ENCODE data around the gene CLTCL1.

CLTCL1 gene

GRCh38 chr22:19134874-19135273 lies 156.6 kb downstream of the CLTCL1 start:
- Histone ChIP-seq H3K27me3 (ENCODE audit: control insufficient read depth, insufficient read depth, low read length) (no peaks in the 10 kb centered on the region), H3K9ac (ENCODE audit: low read length) (no peak overlapping the region), H3K27ac (ENCODE audit: low read depth, low read length) (no peak overlapping the region), H3K36me3 (ENCODE audit: control insufficient read depth, insufficient read depth, low read length) (peaks cover 82% of the 10 kb centered on the region), H3K4me1 (ENCODE audit: control insufficient read depth, insufficient read depth, low read length) (no peaks in the 10 kb centered on the region), H3K9me3 (ENCODE audit: control insufficient read depth, insufficient read depth, low read depth, low read length) (no peaks in the 10 kb centered on the region), H3K4me3 (ENCODE audit: low read depth, low read length) (no peak overlapping the region)

- Histone ChIP-seq H3K36me3 (ENCODE audit: control insufficient read depth, insufficient read depth, low read length) (peaks cover 76% of the 10 kb centered on the region), H3K4me1 (ENCODE audit: control insufficient read depth, insufficient read depth, low read length) (no peaks in the 10 kb centered on the region), H3K27me3 (ENCODE audit: control insufficient read depth, insufficient read depth, low read length) (no peaks in the 10 kb centered on the region), H3K4me3 (ENCODE audit: low read depth, low read length) (no peak overlapping the region), H3K9ac (ENCODE audit: low read length) (no peak overlapping the region), H3K27ac (ENCODE audit: low read depth, low read length) (no peak overlapping the region), H3K9me3 (ENCODE audit: control insufficient read depth, insufficient read depth, low read depth, low read length) (no peaks in the 10 kb centered on the region)
These were observed 157.2 kb downstream of the CLTCL1 start for GRCh38 chr22:19134176-19134831.

GRCh38 chr22:19133561-19133960 lies 158.0 kb downstream of the CLTCL1 start:
- Histone ChIP-seq H3K9ac (ENCODE audit: low read length) (peak overlapping the region; percentile 6), H3K36me3 (ENCODE audit: control insufficient read depth, insufficient read depth, low read length) (peaks cover 68% of the 10 kb centered on the region), H3K4me1 (ENCODE audit: control insufficient read depth, insufficient read depth, low read length) (no peaks in the 10 kb centered on the region), H3K4me3 (ENCODE audit: low read depth, low read length) (no peak overlapping the region), H3K27me3 (ENCODE audit: control insufficient read depth, insufficient read depth, low read length) (no peaks in the 10 kb centered on the region), H3K9me3 (ENCODE audit: control insufficient read depth, insufficient read depth, low read depth, low read length) (no peaks in the 10 kb centered on the region), H3K27ac (ENCODE audit: low read depth, low read length) (no peak overlapping the region)

- H3K27ac ChIP-seq (ENCODE audit: low read depth, low read length), result no peak overlapping the region
- no peaks in the 10 kb centered on the region for H3K4me1 ChIP-seq (ENCODE audit: control insufficient read depth, insufficient read depth, low read length)
- no peak overlapping the region for H3K4me3 ChIP-seq (ENCODE audit: low read depth, low read length)
- no peaks in the 10 kb centered on the region for H3K9me3 ChIP-seq (ENCODE audit: control insufficient read depth, insufficient read depth, low read depth, low read length)
- no peaks in the 10 kb centered on the region for H3K27me3 ChIP-seq (ENCODE audit: control insufficient read depth, insufficient read depth, low read length)
- H3K9ac ChIP-seq (ENCODE audit: low read length), result no peak overlapping the region
- H3K36me3 ChIP-seq (ENCODE audit: control insufficient read depth, insufficient read depth, low read length), result peaks cover 61% of the 10 kb centered on the region
These were observed 158.7 kb downstream of the CLTCL1 start for GRCh38 chr22:19132693-19133400.

- H3K4me1 ChIP-seq (ENCODE audit: control insufficient read depth, insufficient read depth, low read length), result no peaks in the 10 kb centered on the region
- H3K4me3 ChIP-seq (ENCODE audit: low read depth, low read length), result no peak overlapping the region
- no peak overlapping the region for H3K9ac ChIP-seq (ENCODE audit: low read length)
- H3K27ac ChIP-seq (ENCODE audit: low read depth, low read length), result no peak overlapping the region
- no peaks in the 10 kb centered on the region for H3K9me3 ChIP-seq (ENCODE audit: control insufficient read depth, insufficient read depth, low read depth, low read length)
- H3K27me3 ChIP-seq (ENCODE audit: control insufficient read depth, insufficient read depth, low read length), result no peaks in the 10 kb centered on the region
- peaks cover 54% of the 10 kb centered on the region for H3K36me3 ChIP-seq (ENCODE audit: control insufficient read depth, insufficient read depth, low read length)
These were observed 159.4 kb downstream of the CLTCL1 start for GRCh38 chr22:19132153-19132552.

GRCh38 chr22:19131685-19132015 lies 159.9 kb downstream of the CLTCL1 start:
- Histone ChIP-seq H3K27ac (ENCODE audit: low read depth, low read length) (no peak overlapping the region), H3K27me3 (ENCODE audit: control insufficient read depth, insufficient read depth, low read length) (no peaks in the 10 kb centered on the region), H3K9me3 (ENCODE audit: control insufficient read depth, insufficient read depth, low read depth, low read length) (no peaks in the 10 kb centered on the region), H3K36me3 (ENCODE audit: control insufficient read depth, insufficient read depth, low read length) (peaks cover 49% of the 10 kb centered on the region), H3K9ac (ENCODE audit: low read length) (no peak overlapping the region), H3K4me3 (ENCODE audit: low read depth, low read length) (no peak overlapping the region), H3K4me1 (ENCODE audit: control insufficient read depth, insufficient read depth, low read length) (no peaks in the 10 kb centered on the region)

GRCh38 chr22:19130959-19131684 lies 160.4 kb downstream of the CLTCL1 start, which contains the start of gene TSSK2:
Gene TSSK2 (plus strand): TSS chr22:19131308. CDS start chr22:19131400, 92 bp downstream.
- no peak within 1 kb of the TSS for H3K9ac ChIP-seq (ENCODE audit: low read length)
- H3K36me3 ChIP-seq (ENCODE audit: control insufficient read depth, insufficient read depth, low read length), result peaks cover 45% of the 10 kb centered on the region
- H3K9me3 ChIP-seq (ENCODE audit: control insufficient read depth, insufficient read depth, low read depth, low read length), result no peaks in the 10 kb centered on the region
- H3K4me3 ChIP-seq (ENCODE audit: low read depth, low read length), result no peak within 1 kb of the TSS
- H3K27me3 ChIP-seq (ENCODE audit: control insufficient read depth, insufficient read depth, low read length), result no peaks in the 10 kb centered on the region
- no peaks in the 10 kb centered on the region for H3K4me1 ChIP-seq (ENCODE audit: control insufficient read depth, insufficient read depth, low read length)
- no peak within 1 kb of the TSS for H3K27ac ChIP-seq (ENCODE audit: low read depth, low read length)

- Histone ChIP-seq H3K27ac (ENCODE audit: low read depth, low read length) (no peak overlapping the region), H3K4me1 (ENCODE audit: control insufficient read depth, insufficient read depth, low read length) (no peaks in the 10 kb centered on the region), H3K27me3 (ENCODE audit: control insufficient read depth, insufficient read depth, low read length) (peaks cover 2% of the 10 kb centered on the region; the same call in 1 of the 2 replicates), H3K9ac (ENCODE audit: low read length) (no peak overlapping the region), H3K9me3 (ENCODE audit: control insufficient read depth, insufficient read depth, low read depth, low read length) (no peaks in the 10 kb centered on the region), H3K36me3 (ENCODE audit: control insufficient read depth, insufficient read depth, low read length) (peaks cover 35% of the 10 kb centered on the region), H3K4me3 (ENCODE audit: low read depth, low read length) (no peak overlapping the region)
These were observed 161.6 kb downstream of the CLTCL1 start for GRCh38 chr22:19129871-19130270.
